Prostate gland (tissue), 2 donors: ENCODE measurements around the gene IPO11. TPM values are rescaled to one million over a fixed set of nuclear protein-coding genes. Genes with fewer than 3 reads are reported as not detected.

Source experiments
- DNase-seq: peaks from one replicate; pipeline ENCODE4 v3.0.0-alpha.2; 2019; ENCODE audit warnings: low spot score
- H3K27ac ChIP-seq, 2 donors: fragments of 200-600 bp; sonication (generic); 2 replicates each; pipeline ENCODE4 v1.5.1; 2017 to 2019
- H3K27me3 ChIP-seq: fragments of 200-600 bp; sonication (generic); replicated peaks from 2 replicates; pipeline ENCODE4 v1.5.1; 2019; ENCODE audit not compliant: insufficient read depth
- H3K36me3 ChIP-seq, 2 donors: fragments of 200-600 bp; sonication (generic); 1 replicate in 1 of 2; 2 replicates in 1 of 2; pipeline versions ENCODE4 v1.5.1 to v1.8.1; 2017 to 2019
- H3K4me1 ChIP-seq: fragments of 200-600 bp; sonication (generic); replicated peaks from 2 replicates; pipeline ENCODE4 v1.5.1; 2019
- H3K4me3 ChIP-seq, 2 donors: fragments of 200-600 bp; sonication (generic); 2 replicates each; pipeline ENCODE4 v1.5.1; 2017 to 2019
- H3K9me3 ChIP-seq: fragments of 200-600 bp; sonication (generic); 2 replicates; pipeline ENCODE4 v1.5.1; 2017
- POLR2A ChIP-seq: fragments of 450-650 bp; IDR thresholded peaks from one replicate; pipeline ENCODE4 v1.6.1; 2016; ENCODE audit warnings: antibody characterized with exemption, mild to moderate bottlenecking
- POLR2AphosphoS5 ChIP-seq: sonication (generic); formaldehyde crosslinking; IDR thresholded peaks from one replicate; pipeline ENCODE4 v1.6.1; 2017; ENCODE audit warnings: antibody characterized with exemption
- WGBS: methylation state at CpG from one replicate; pipeline ENCODE4 v1.1.5; 2018; 5-methylcytosine and 5-hydroxymethylcytosine counted together
- intact Hi-C: fragments of 100-400 bp; cut with DNase I; formaldehyde crosslinking; loops from one replicate; pipeline ENCODE4 v1.14.2; 2022
- total RNA-seq, 2 donors: library from RNA; depleted of rRNA; stranded (reverse); fragments of >200 nt; gene quantifications; one replicate each; pipeline ENCODE4 v1.1.0, GENCODE V29; 2016
- TF ChIP-seq, protein P1 (sequence below), 4 experiments: fragments of 200-600 bp in 2 of 4; fragments of 450-650 bp in 2 of 4; sonication (generic) in 2 of 4; IDR thresholded peaks; 1 replicate in 3 of 4; 2 replicates in 1 of 4; pipeline ENCODE4 v1.5.1; 2016 to 2019; ENCODE audit warnings: antibody characterized with exemption in 4 of 4, mild to moderate bottlenecking in 2 of 4, moderate library complexity in 2 of 4

IPO11 gene
- total RNA-seq, 2 donors from 2014 or later = 15.5 to 36.2 TPM

DNA sequence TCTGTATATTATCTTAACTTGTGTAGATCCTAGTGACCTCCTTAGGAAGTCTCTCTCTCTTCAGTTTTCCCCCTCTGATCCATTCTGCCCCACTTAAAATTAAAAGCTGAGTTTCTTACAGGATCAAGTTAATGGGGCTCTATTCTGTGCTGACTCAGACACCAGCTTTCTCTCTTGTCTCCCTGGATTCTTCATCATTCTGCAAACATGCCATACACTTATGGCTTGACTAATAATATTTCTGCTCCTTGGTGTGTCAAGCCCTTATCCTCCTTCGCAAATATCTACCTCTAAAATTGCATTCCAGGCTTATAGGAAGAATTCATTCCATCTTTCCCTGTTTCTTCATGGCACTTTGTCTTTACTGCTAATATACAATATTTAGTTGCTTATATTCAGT lies 184.1 kb downstream of the IPO11 start:
- 100% methylated on average over 1 of the region's 1 CpG for WGBS
- Histone ChIP-seq H3K27ac (no peak overlapping the region), H3K27me3 (no peaks in the 10 kb centered on the region), H3K4me3 (no peak overlapping the region), H3K36me3 (no peaks in the 10 kb centered on the region), H3K4me1 (no peaks in the 10 kb centered on the region), H3K9me3 (no peaks in the 10 kb centered on the region)
- TF ChIP-seq POLR2A = no peak
- no peak for TF ChIP-seq POLR2AphosphoS5
- TF ChIP-seq, protein P1, sequence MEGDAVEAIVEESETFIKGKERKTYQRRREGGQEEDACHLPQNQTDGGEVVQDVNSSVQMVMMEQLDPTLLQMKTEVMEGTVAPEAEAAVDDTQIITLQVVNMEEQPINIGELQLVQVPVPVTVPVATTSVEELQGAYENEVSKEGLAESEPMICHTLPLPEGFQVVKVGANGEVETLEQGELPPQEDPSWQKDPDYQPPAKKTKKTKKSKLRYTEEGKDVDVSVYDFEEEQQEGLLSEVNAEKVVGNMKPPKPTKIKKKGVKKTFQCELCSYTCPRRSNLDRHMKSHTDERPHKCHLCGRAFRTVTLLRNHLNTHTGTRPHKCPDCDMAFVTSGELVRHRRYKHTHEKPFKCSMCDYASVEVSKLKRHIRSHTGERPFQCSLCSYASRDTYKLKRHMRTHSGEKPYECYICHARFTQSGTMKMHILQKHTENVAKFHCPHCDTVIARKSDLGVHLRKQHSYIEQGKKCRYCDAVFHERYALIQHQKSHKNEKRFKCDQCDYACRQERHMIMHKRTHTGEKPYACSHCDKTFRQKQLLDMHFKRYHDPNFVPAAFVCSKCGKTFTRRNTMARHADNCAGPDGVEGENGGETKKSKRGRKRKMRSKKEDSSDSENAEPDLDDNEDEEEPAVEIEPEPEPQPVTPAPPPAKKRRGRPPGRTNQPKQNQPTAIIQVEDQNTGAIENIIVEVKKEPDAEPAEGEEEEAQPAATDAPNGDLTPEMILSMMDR (IDR thresholded peaks at IDR 0.05) = no peak
- intact Hi-C loops = no loop called here
- no peak for DNase-seq

DNA sequence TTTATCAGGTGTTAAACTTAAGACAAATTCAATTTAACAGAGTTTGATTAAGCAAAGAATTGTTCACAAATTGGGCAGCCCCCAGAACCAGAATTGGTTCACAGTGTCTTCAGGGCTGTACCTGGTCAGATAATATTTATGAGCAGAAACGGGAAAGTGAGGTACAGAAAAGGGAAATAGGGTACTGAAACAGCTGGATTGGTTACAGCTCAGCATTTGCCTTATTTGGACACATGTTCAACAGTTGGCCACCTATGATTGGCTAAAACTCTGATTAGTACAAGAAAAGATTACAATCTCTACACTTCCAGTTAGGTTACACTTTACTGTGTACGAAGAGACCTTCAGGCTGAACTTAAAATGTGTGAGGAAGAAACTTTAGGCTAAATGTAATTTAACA lies 184.8 kb downstream of the IPO11 start:
- intact Hi-C loops = no loop called here
- H3K4me1 ChIP-seq = no peaks in the 10 kb centered on the region

DNA sequence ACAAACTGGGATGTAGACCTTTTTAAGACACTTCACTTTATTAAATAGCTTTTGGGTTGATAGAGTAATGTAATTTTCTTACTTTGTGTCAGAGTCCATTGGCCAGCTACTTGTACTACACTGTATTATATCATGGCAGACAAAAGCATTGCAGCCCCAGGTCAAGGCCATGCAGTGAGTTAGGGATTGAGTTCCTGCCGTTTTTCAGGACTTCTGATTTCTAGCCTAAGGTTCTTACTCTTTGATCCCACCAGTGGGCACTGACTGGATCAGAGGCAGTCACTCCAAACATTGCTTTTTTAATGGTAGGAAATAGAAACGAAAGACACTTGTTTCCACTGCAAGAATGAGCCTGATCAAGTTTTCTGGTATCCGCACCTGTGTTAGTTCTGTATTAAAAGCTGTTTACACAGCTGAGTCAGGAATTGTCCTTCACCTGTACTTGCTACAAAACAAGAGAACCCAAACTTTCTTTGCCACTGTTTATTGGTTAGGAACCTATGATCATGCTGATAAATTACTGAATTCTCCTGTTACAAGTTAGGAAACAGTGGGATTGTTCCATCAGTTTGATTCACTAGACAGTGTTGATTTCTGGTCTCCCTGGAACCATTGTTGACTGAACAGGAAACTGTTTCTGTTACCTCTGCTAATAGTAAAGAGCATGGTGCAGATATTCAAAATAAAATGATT lies 188.1 kb downstream of the IPO11 start:
- 32% methylated on average over 3 of the region's 3 CpGs for WGBS

More for the DNA sequence above, 184.8 kb downstream of the IPO11 start:
- WGBS = 68% methylated on average over 2 of the region's 2 CpGs
- Histone ChIP-seq H3K27ac (no peak overlapping the region), H3K27me3 (no peaks in the 10 kb centered on the region), H3K9me3 (no peaks in the 10 kb centered on the region), H3K4me3 (no peak overlapping the region), H3K36me3 (no peaks in the 10 kb centered on the region)
- no peak for DNase-seq
- TF ChIP-seq, protein P1 (IDR thresholded peaks at IDR 0.05) = no peak
- no peak for TF ChIP-seq POLR2A
- no peak for TF ChIP-seq POLR2AphosphoS5

DNA sequence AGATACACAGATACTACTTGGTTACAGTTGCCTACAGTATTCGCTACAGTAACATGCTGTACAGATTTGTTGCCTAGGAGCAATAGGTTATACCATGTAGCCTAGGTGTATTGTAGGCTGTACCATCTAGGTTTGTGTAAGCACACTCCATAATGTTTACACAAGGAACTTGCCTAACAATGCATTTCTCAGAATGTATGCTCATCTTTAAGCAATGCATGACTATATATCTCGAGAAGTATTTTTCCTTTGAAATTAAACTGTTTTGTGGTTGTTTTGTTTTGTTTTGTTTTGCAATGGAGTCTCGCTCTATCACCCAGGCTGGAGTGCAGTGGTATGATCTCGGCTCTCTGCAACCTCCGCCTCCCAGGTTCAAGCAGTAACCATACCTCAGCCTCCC lies 191.4 kb downstream of the IPO11 start:
- intact Hi-C loops = no loop called here
- H3K4me1 ChIP-seq = no peaks in the 10 kb centered on the region
- H3K4me3 ChIP-seq = no peak overlapping the region
- H3K27me3 ChIP-seq = no peaks in the 10 kb centered on the region
- H3K9me3 ChIP-seq = no peaks in the 10 kb centered on the region
- H3K36me3 ChIP-seq = no peaks in the 10 kb centered on the region
- DNase-seq = no peak
- WGBS = 97% methylated on average over 5 of the region's 5 CpGs
- H3K27ac ChIP-seq = no peak overlapping the region
- TF ChIP-seq POLR2AphosphoS5 = no peak
- no peak for TF ChIP-seq POLR2A
- TF ChIP-seq, protein P1 (IDR thresholded peaks at IDR 0.05) = no peak

More for the DNA sequence above, 188.1 kb downstream of the IPO11 start:
- TF ChIP-seq POLR2AphosphoS5 (peak; percentile 17), POLR2A (no peak)
- Histone ChIP-seq H3K9me3 (no peaks in the 10 kb centered on the region), H3K36me3 (no peaks in the 10 kb centered on the region), H3K4me1 (no peaks in the 10 kb centered on the region), H3K27ac (peak overlapping the region in 1 of 2 donors; percentile 7), H3K27me3 (no peaks in the 10 kb centered on the region), H3K4me3 (no peak overlapping the region)
- DNase-seq = no peak
- intact Hi-C loops = no loop called here

DNA sequence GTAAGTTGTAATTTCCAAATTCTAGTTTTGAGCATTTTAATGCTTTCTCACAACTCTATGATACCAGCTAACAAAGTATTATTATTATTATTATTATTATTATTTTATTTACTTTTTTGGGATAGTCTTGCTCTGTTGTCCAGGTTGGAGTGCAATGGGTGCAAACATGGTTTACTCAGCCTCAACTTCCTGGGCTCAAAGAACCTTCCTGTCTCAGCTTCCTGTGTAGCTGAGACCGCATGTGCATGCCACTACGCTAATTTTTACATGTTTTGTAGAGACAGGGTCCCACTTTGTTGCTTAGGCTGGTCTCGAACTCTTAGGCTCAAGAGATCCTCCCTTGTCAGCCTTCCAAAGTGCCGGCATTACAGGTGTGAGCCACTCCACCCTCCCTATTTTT lies 193.1 kb downstream of the IPO11 start:
- Histone ChIP-seq H3K36me3 (no peaks in the 10 kb centered on the region), H3K27me3 (no peaks in the 10 kb centered on the region), H3K27ac (no peak overlapping the region), H3K4me3 (no peak overlapping the region), H3K9me3 (no peaks in the 10 kb centered on the region), H3K4me1 (no peaks in the 10 kb centered on the region)
- 99% methylated on average over 4 of the region's 4 CpGs for WGBS
- intact Hi-C loops = no loop called here
- TF ChIP-seq, protein P1 (IDR thresholded peaks at IDR 0.05) = no peak
- TF ChIP-seq POLR2AphosphoS5 = no peak
- no peak for TF ChIP-seq POLR2A
- DNase-seq = no peak
